ENCODE data around the gene TRIB2.

DNA sequence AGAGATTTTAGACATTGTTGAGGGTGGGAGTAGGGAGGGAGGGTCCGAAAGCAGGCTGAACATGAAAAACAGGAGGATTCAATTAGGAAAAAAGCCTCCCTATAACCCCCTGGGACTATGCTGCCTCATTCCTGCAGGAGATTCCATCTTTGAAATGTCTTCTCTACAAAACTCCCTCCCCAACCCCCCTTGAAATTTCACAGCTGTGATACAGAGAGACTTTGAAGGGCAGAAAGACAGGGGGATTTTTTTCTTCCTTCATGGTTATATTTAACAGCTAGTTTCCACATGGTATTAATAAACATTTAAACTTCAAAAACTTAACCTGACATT is 57.6 kb downstream of the TRIB2 start:
- no peak for TF ChIP-seq EZH2phosphoT487 (IDR thresholded peaks at IDR 0.05; ENCODE audit: low read depth, severe bottlenecking, unreplicated experiment)
- TF ChIP-seq, protein P1, sequence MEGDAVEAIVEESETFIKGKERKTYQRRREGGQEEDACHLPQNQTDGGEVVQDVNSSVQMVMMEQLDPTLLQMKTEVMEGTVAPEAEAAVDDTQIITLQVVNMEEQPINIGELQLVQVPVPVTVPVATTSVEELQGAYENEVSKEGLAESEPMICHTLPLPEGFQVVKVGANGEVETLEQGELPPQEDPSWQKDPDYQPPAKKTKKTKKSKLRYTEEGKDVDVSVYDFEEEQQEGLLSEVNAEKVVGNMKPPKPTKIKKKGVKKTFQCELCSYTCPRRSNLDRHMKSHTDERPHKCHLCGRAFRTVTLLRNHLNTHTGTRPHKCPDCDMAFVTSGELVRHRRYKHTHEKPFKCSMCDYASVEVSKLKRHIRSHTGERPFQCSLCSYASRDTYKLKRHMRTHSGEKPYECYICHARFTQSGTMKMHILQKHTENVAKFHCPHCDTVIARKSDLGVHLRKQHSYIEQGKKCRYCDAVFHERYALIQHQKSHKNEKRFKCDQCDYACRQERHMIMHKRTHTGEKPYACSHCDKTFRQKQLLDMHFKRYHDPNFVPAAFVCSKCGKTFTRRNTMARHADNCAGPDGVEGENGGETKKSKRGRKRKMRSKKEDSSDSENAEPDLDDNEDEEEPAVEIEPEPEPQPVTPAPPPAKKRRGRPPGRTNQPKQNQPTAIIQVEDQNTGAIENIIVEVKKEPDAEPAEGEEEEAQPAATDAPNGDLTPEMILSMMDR (IDR thresholded peaks at IDR 0.05; ENCODE audit: poor library complexity) = no peak

Data from hepatocyte (in vitro differentiated cells).